A549 treated with dexamethasone at 1 μM for 4 hours (cell line): Measurements from ENCODE around the gene TMEM174. TPM values are rescaled to one million over a fixed set of nuclear protein-coding genes. Genes with fewer than 3 reads are reported as not detected.

Source experiments
- total RNA-seq: library from RNA; stranded (reverse); fragments of 200-300 nt; extraction: Qiagen RNA extraction; gene quantifications from 5 replicates; pipeline ENCODE4 v1.2.3, GENCODE V29; 2022

The TMEM174 gene
- total RNA-seq, result not detected in 5 replicates

GRCh38 chr5:73172951-73173350, at the start of gene TMEM174:
TMEM174 (plus strand) TSS chr5:73173193; CDS start chr5:73173244, 51 bp downstream.

Other genes with a start within 250 kb of the TMEM174 start
- gene FCHO2, start 217.2 kb upstream of the TMEM174 start, total RNA-seq, result 10.8 to 25.4 TPM (median 18.7 TPM) in 5 replicates
- 4.3 to 5.6 TPM (median 4.9 TPM) in 5 replicates for gene TMEM171, start 52.6 kb upstream of the TMEM174 start, total RNA-seq